ENCODE data around the gene LPP. TPM values are rescaled to one million over a fixed set of nuclear protein-coding genes. Genes with fewer than 3 reads are reported as not detected.

Gene LPP
- total and polyA plus RNA-seq, 2 of the 4 experiments (the other 2 are of a cell fraction): 16.0 to 130 TPM

- peak; percentile 58 for ATAC-seq (ENCODE audit: low read depth)
- peak overlapping the region; percentile 59; the same call in 1 of the 2 replicates for H2AK5ac ChIP-seq (ENCODE audit: low read depth, low read length)
These were observed 166.8 kb downstream of the LPP start for GRCh38 chr3:188320757-188321156.

More at GRCh38 chr3:188320757-188321156, 166.8 kb downstream of the LPP start:
- Histone ChIP-seq H2AK9ac (replicated peaks; ENCODE audit: low read depth, low read length, poor library complexity) (peak overlapping the region; percentile 34), H2BK20ac (ENCODE audit: low read depth, low read length) (peak overlapping the region; percentile 56), H4K91ac (ENCODE audit: insufficient read depth, low read depth, low read length) (peak overlapping the region; percentile 6; the same call in 1 of the 2 replicates), H4K8ac (ENCODE audit: low read depth in 2 of 2, low read length in 2 of 2) (peak overlapping the region in 1 of 2 experiments; percentile 53; a peak in 2 of 4 replicates), H3K14ac (replicated peaks; ENCODE audit: low read depth, low read length) (peak overlapping the region; percentile 77), H3K18ac (ENCODE audit: low read depth, low read length) (peak overlapping the region; percentile 30; the same call in 1 of the 2 replicates), H2BK15ac (ENCODE audit: low read depth, low read length) (peak overlapping the region; percentile 42; the same call in 1 of the 3 replicates), H3K23ac (ENCODE audit: low read depth, low read length) (peak overlapping the region; percentile 90), H2BK5ac (ENCODE audit: low read depth, low read length, poor library complexity, severe bottlenecking) (peak overlapping the region; percentile 70), H3K36me3 (ENCODE audit: control insufficient read depth, insufficient read depth, low read length) (0 out of 2 replicates have a peak, but pooled peaks cover 1% of the 10 kb centered on the region), H3K4ac (ENCODE audit: low read depth, low read length) (peak overlapping the region; percentile 74), H2BK120ac (ENCODE audit: low read depth, low read length) (peak overlapping the region; percentile 58), H3K79me1 (ENCODE audit: low read depth in 1 of 2, low read length in 2 of 2) (peaks cover 58 to 89% of the 10 kb centered on the region in 2 experiments), H3K4me2 (ENCODE audit: low read depth, low read length) (peak overlapping the region; percentile 10; the same call in 1 of the 2 replicates), H3K9me1 (ENCODE audit: insufficient read depth, low read length) (peaks cover 26% of the 10 kb centered on the region), H4K20me1 (ENCODE audit: insufficient read depth, low read length) (peaks cover 58% of the 10 kb centered on the region), H4K5ac (ENCODE audit: low read depth, low read length) (no peak overlapping the region), H3K9ac (ENCODE audit: low read depth, low read length) (no peak overlapping the region), H3K27ac (ENCODE audit: insufficient read depth, low read length) (no peak overlapping the region), H3K4me3 (ENCODE audit: insufficient read depth, low read depth, low read length) (no peak overlapping the region), H3K9me3 (ENCODE audit: control insufficient read depth, insufficient read depth, low read length) (no peaks in the 10 kb centered on the region), H3K27me3 (ENCODE audit: control insufficient read depth, insufficient read depth, low read length) (no peaks in the 10 kb centered on the region), H3K56ac (ENCODE audit: extremely low read depth, insufficient read depth, low read length) (no peak overlapping the region), H2AFZ (replicated peaks; ENCODE audit: low read length, poor library complexity) (no peak overlapping the region), H3K4me1 (ENCODE audit: control insufficient read depth, insufficient read depth, low read length) (peaks cover 18% of the 10 kb centered on the region)
- dilution Hi-C loops (cut with HindIII; ENCODE audit: low sequenced_read_pairs, unreplicated experiment): loop anchor here (25.0 kb wide), 1 partner anchor 583 kb away; the partner anchor contains the start of gene BCL6
- ChIA-PET POLR2A (ENCODE audit: unreplicated experiment) (no interaction called here), CTCF (interaction anchor here (0.8 kb wide), 1 partner anchor 635 kb away, joined by 3 read pairs; no protein-coding TSS in a partner anchor)
- no CpG with 5 or more reads among the region's 3 CpGs for WGBS, 2 experiments (ENCODE audit: extremely low coverage in 2 of 2, insufficient read length in 1 of 2)
- peak; percentile 83 for DNase-seq
- peak; percentile 28; the same call in 1 of the 2 replicates for TF ChIP-seq CTCF (conservative IDR thresholded peaks at IDR 0.05; ENCODE audit: low read depth, low read length)
- peak; percentile 29; the same call in 1 of the 2 replicates for TF ChIP-seq SMC3 (IDR thresholded peaks at IDR 0.05; ENCODE audit: low read depth, low read length)
- TF ChIP-seq RAD21 (IDR thresholded peaks at IDR 0.05; ENCODE audit: low read length): peak; percentile 54
- TF ChIP-seq RCOR1 (IDR thresholded peaks at IDR 0.05; ENCODE audit: insufficient replicate concordance, low read length): no peak
- TF ChIP-seq CEBPB (IDR thresholded peaks at IDR 0.05; ENCODE audit: low read depth, low read length): no peak
- TF ChIP-seq MXI1 (IDR thresholded peaks at IDR 0.05; ENCODE audit: borderline replicate concordance, low read depth, low read length): no peak
- intact Hi-C loops (cut with micrococcal nuclease): no loop called here
- in situ Hi-C loops (cut with MboI; ENCODE audit: low sequenced_read_pairs): no loop called here
- BruUV-seq (replicated peaks): no TSS peak
